SK-N-SH treated with all-trans-retinoic acid at 6 μM for 48 hours (cell line): ENCODE results near the gene COQ5.

Experiments used
- ARNTL ChIP-seq: fragments of 450-650 bp; formaldehyde crosslinking; IDR thresholded peaks from 2 replicates; pipeline ENCODE4 v1.5.0; 2020; ENCODE audit warnings: low read depth, mild to moderate bottlenecking, moderate library complexity, borderline replicate concordance
- ESRRG ChIP-seq: fragments of 250-450 bp; sonication (Bioruptor Pico); IDR thresholded peaks from 2 replicates; pipeline ENCODE4 v1.6.1; 2021; ENCODE audit warnings: mild to moderate bottlenecking
- OSR1 ChIP-seq: fragments of 250-450 bp; sonication (Bioruptor Pico); IDR thresholded peaks from 2 replicates; pipeline ENCODE4 v1.8.0; 2022; ENCODE audit warnings: moderate library complexity, mild to moderate bottlenecking, inconsistent platforms
- RARB ChIP-seq: fragments of 250-450 bp; sonication (Bioruptor Pico); IDR thresholded peaks from 2 replicates; pipeline ENCODE4 v1.8.0; 2021; ENCODE audit warnings: mild to moderate bottlenecking, moderate library complexity
- SNAI2 ChIP-seq: fragments of 250-450 bp; sonication (Bioruptor Pico); IDR thresholded peaks from 2 replicates; pipeline ENCODE4 v1.5.0; 2020; ENCODE audit warnings: mild to moderate bottlenecking, moderate library complexity
- TCF4 ChIP-seq: fragments of 250-450 bp; sonication (Bioruptor Pico); IDR thresholded peaks from 2 replicates; pipeline ENCODE4 v1.8.0; 2021; ENCODE audit warnings: mild to moderate bottlenecking, moderate library complexity, borderline replicate concordance
- ZFP3 ChIP-seq: fragments of 250-450 bp; sonication (Bioruptor Pico); IDR thresholded peaks from 2 replicates; pipeline ENCODE4 v1.5.0; 2020; ENCODE audit warnings: mild to moderate bottlenecking, moderate library complexity
- TF ChIP-seq, protein P1 (sequence below): fragments of 250-450 bp; sonication (Bioruptor Pico); IDR thresholded peaks from 2 replicates; pipeline ENCODE4 v1.5.1; 2020; ENCODE audit warnings: low read depth, mild to moderate bottlenecking, moderate library complexity
- TF ChIP-seq, protein P2 (sequence below): fragments of 250-450 bp; sonication (Bioruptor Pico); IDR thresholded peaks from 2 replicates; pipeline ENCODE4 v1.5.0; 2020; ENCODE audit warnings: mild to moderate bottlenecking, moderate library complexity
- TF ChIP-seq, protein P3 (sequence below): fragments of 250-450 bp; sonication (Bioruptor Pico); IDR thresholded peaks from 2 replicates; pipeline ENCODE4 v1.8.0; 2020; ENCODE audit warnings: mild to moderate bottlenecking, moderate library complexity, borderline replicate concordance

DNA sequence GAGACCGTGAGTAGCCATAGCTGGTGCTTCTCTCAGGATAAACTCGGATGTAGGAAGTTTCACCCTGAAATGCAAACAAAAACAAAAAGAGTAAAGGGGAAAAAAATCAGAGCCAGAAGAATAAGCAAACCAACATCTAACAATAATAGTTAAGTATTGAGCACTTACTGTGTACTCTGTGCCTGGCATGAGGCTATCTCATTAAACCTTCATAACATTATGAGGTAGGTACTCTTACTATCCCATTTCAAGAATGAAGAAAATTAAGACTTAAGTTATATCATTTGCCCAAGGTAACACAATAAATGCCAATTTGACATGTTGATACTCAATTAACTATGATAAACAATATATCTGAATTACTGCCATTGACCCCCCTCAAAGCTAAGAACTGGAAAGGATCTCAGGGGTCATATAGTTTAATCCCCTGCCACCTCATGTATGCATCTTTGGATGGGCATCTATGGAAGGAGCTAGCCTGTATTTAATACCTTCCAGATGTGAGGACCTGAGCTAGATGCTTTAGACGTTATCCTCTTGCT, 66.8 kb downstream of the COQ5 start:
- TF ChIP-seq, protein P1, sequence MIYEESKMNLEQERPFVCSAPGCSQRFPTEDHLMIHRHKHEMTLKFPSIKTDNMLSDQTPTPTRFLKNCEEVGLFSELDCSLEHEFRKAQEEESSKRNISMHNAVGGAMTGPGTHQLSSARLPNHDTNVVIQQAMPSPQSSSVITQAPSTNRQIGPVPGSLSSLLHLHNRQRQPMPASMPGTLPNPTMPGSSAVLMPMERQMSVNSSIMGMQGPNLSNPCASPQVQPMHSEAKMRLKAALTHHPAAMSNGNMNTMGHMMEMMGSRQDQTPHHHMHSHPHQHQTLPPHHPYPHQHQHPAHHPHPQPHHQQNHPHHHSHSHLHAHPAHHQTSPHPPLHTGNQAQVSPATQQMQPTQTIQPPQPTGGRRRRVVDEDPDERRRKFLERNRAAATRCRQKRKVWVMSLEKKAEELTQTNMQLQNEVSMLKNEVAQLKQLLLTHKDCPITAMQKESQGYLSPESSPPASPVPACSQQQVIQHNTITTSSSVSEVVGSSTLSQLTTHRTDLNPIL (CRISPR knock-in tag): no peak
- TF ChIP-seq OSR1 (CRISPR knock-in tag): no peak
- no peak for TF ChIP-seq RARB (CRISPR knock-in tag)
- TF ChIP-seq, protein P2, sequence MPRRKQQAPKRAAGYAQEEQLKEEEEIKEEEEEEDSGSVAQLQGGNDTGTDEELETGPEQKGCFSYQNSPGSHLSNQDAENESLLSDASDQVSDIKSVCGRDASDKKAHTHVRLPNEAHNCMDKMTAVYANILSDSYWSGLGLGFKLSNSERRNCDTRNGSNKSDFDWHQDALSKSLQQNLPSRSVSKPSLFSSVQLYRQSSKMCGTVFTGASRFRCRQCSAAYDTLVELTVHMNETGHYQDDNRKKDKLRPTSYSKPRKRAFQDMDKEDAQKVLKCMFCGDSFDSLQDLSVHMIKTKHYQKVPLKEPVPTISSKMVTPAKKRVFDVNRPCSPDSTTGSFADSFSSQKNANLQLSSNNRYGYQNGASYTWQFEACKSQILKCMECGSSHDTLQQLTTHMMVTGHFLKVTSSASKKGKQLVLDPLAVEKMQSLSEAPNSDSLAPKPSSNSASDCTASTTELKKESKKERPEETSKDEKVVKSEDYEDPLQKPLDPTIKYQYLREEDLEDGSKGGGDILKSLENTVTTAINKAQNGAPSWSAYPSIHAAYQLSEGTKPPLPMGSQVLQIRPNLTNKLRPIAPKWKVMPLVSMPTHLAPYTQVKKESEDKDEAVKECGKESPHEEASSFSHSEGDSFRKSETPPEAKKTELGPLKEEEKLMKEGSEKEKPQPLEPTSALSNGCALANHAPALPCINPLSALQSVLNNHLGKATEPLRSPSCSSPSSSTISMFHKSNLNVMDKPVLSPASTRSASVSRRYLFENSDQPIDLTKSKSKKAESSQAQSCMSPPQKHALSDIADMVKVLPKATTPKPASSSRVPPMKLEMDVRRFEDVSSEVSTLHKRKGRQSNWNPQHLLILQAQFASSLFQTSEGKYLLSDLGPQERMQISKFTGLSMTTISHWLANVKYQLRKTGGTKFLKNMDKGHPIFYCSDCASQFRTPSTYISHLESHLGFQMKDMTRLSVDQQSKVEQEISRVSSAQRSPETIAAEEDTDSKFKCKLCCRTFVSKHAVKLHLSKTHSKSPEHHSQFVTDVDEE (CRISPR knock-in tag): no peak
- no peak for TF ChIP-seq ESRRG (CRISPR knock-in tag)
- no peak for TF ChIP-seq TCF4 (CRISPR knock-in tag)
- no peak for TF ChIP-seq ZFP3 (CRISPR knock-in tag)
- TF ChIP-seq, protein P3, sequence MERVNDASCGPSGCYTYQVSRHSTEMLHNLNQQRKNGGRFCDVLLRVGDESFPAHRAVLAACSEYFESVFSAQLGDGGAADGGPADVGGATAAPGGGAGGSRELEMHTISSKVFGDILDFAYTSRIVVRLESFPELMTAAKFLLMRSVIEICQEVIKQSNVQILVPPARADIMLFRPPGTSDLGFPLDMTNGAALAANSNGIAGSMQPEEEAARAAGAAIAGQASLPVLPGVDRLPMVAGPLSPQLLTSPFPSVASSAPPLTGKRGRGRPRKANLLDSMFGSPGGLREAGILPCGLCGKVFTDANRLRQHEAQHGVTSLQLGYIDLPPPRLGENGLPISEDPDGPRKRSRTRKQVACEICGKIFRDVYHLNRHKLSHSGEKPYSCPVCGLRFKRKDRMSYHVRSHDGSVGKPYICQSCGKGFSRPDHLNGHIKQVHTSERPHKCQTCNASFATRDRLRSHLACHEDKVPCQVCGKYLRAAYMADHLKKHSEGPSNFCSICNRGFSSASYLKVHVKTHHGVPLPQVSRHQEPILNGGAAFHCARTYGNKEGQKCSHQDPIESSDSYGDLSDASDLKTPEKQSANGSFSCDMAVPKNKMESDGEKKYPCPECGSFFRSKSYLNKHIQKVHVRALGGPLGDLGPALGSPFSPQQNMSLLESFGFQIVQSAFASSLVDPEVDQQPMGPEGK (CRISPR knock-in tag): no peak
- TF ChIP-seq SNAI2 (CRISPR knock-in tag): no peak
- no peak for TF ChIP-seq ARNTL (CRISPR knock-in tag)
